Prostate gland (tissue), 2 donors: ENCODE measurements around the gene DUOX2. TPM values are rescaled to one million over a fixed set of nuclear protein-coding genes. Genes with fewer than 3 reads are reported as not detected.

ENCODE experiments used
- DNase-seq: peaks from one replicate; pipeline ENCODE4 v3.0.0-alpha.2; 2019; ENCODE audit warnings: low spot score
- H3K27ac ChIP-seq, 2 donors: fragments of 200-600 bp; sonication (generic); 2 replicates each; pipeline ENCODE4 v1.5.1; 2017 to 2019
- H3K27me3 ChIP-seq: fragments of 200-600 bp; sonication (generic); replicated peaks from 2 replicates; pipeline ENCODE4 v1.5.1; 2019; ENCODE audit not compliant: insufficient read depth
- H3K36me3 ChIP-seq, 2 donors: fragments of 200-600 bp; sonication (generic); 1 replicate in 1 of 2; 2 replicates in 1 of 2; pipeline versions ENCODE4 v1.5.1 to v1.8.1; 2017 to 2019
- H3K4me1 ChIP-seq: fragments of 200-600 bp; sonication (generic); replicated peaks from 2 replicates; pipeline ENCODE4 v1.5.1; 2019
- H3K4me3 ChIP-seq, 2 donors: fragments of 200-600 bp; sonication (generic); 2 replicates each; pipeline ENCODE4 v1.5.1; 2017 to 2019
- H3K9me3 ChIP-seq: fragments of 200-600 bp; sonication (generic); 2 replicates; pipeline ENCODE4 v1.5.1; 2017
- POLR2A ChIP-seq: fragments of 450-650 bp; IDR thresholded peaks from one replicate; pipeline ENCODE4 v1.6.1; 2016; ENCODE audit warnings: antibody characterized with exemption, mild to moderate bottlenecking
- POLR2AphosphoS5 ChIP-seq: sonication (generic); formaldehyde crosslinking; IDR thresholded peaks from one replicate; pipeline ENCODE4 v1.6.1; 2017; ENCODE audit warnings: antibody characterized with exemption
- WGBS: methylation state at CpG from one replicate; pipeline ENCODE4 v1.1.5; 2018; 5-methylcytosine and 5-hydroxymethylcytosine counted together
- intact Hi-C: fragments of 100-400 bp; cut with DNase I; formaldehyde crosslinking; loops from one replicate; pipeline ENCODE4 v1.14.2; 2022
- total RNA-seq, 2 donors: library from RNA; depleted of rRNA; stranded (reverse); fragments of >200 nt; gene quantifications; one replicate each; pipeline ENCODE4 v1.1.0, GENCODE V29; 2016
- TF ChIP-seq, protein P1 (sequence below), 4 experiments: fragments of 200-600 bp in 2 of 4; fragments of 450-650 bp in 2 of 4; sonication (generic) in 2 of 4; IDR thresholded peaks; 1 replicate in 3 of 4; 2 replicates in 1 of 4; pipeline ENCODE4 v1.5.1; 2016 to 2019; ENCODE audit warnings: antibody characterized with exemption in 4 of 4, mild to moderate bottlenecking in 2 of 4, moderate library complexity in 2 of 4

Gene DUOX2
- total RNA-seq, 2 donors from 2014 or later, result 2.3 to 2.5 TPM

DNA sequence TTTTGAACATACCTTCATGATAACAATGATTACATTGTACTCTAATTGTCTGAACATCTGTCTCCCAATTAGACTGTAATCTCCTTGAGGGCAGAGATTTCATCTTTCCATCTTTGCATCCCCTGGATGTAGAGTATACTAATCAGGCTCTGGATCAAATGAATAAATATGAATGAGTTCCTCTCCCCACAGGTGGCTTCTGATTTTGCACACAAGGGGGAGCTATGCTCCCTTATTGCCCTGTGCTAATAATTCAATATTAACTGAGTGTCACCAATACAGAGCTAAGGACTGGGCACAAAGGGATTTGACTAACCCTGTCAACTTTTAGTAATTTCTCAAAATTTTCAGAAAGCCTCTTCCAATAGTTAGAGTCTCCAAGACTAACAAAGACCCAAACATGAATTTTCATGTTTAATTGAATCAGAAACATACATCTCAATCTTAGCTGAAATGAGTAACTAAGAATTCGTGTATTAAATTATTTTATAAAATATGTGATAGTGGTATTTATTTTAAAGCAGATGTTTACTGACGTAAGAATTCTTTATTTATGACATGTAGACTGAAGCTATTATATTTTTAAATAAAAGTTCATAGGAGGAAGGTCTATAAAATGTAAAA is 12.7 kb upstream of the DUOX2 start:
- Histone ChIP-seq H3K36me3 (no peaks in the 10 kb centered on the region), H3K9me3 (no peaks in the 10 kb centered on the region), H3K4me3 (no peak overlapping the region), H3K4me1 (no peaks in the 10 kb centered on the region), H3K27ac (no peak overlapping the region), H3K27me3 (no peaks in the 10 kb centered on the region)
- 58% methylated on average over 2 of the region's 2 CpGs for WGBS
- DNase-seq, result peak; percentile 28
- intact Hi-C loops, result no loop called here
- TF ChIP-seq, protein P1, sequence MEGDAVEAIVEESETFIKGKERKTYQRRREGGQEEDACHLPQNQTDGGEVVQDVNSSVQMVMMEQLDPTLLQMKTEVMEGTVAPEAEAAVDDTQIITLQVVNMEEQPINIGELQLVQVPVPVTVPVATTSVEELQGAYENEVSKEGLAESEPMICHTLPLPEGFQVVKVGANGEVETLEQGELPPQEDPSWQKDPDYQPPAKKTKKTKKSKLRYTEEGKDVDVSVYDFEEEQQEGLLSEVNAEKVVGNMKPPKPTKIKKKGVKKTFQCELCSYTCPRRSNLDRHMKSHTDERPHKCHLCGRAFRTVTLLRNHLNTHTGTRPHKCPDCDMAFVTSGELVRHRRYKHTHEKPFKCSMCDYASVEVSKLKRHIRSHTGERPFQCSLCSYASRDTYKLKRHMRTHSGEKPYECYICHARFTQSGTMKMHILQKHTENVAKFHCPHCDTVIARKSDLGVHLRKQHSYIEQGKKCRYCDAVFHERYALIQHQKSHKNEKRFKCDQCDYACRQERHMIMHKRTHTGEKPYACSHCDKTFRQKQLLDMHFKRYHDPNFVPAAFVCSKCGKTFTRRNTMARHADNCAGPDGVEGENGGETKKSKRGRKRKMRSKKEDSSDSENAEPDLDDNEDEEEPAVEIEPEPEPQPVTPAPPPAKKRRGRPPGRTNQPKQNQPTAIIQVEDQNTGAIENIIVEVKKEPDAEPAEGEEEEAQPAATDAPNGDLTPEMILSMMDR (IDR thresholded peaks at IDR 0.05), result peak in 3 of 4 experiments; percentile 50 to 76 (median 56)
- TF ChIP-seq POLR2A, result no peak
- no peak for TF ChIP-seq POLR2AphosphoS5

DNA sequence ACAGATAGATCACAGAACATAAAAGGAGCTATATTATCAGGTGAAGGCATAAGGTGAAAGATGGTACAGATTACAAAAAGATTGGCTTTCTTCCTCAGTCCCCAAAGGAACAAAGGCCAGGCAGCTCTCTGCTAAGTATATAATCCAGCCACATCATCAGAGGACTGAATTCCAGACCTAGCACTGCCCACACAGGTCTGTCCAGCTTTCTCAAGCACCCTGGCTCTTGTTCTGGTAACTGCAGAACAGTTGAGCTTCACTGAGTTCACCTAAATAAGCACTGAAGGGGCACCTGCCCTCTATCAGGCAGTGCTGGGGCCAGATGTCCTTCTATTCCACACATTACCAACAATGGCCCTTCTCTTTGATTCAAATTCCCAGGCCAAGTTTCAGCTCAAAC is 9.4 kb upstream of the DUOX2 start:
- Histone ChIP-seq H3K36me3 (no peaks in the 10 kb centered on the region), H3K4me3 (no peak overlapping the region), H3K9me3 (no peaks in the 10 kb centered on the region), H3K4me1 (no peaks in the 10 kb centered on the region), H3K27ac (no peak overlapping the region), H3K27me3 (no peaks in the 10 kb centered on the region)
- no peak for DNase-seq
- TF ChIP-seq POLR2AphosphoS5, result no peak
- TF ChIP-seq, protein P1 (IDR thresholded peaks at IDR 0.05), result peak in 1 of 4 experiments; percentile 15
- intact Hi-C loops, result no loop called here

DNA sequence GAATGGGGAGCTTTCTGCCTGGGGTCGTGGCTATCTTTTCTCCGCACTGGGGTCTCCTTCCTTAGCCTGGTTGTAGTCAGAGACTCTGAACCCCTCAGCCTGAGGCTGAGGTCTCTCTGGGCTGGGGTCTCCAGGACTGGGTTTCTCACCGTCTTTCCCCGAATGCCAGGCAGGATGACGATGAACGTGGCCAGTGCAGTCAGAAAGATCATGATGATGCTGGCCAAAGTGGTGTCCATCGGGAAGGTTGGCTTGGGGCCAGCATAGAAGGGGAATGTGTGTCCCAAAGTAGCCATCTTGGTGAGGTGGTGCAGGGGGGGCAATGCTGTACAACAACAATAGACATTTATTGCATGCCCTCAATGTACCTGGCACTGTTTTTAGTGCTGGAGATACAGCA is 8.7 kb upstream of the DUOX2 start:
- DNase-seq, result no peak
- Histone ChIP-seq H3K27ac (no peak overlapping the region), H3K27me3 (no peaks in the 10 kb centered on the region), H3K4me3 (no peak overlapping the region), H3K36me3 (no peaks in the 10 kb centered on the region), H3K9me3 (no peaks in the 10 kb centered on the region), H3K4me1 (no peaks in the 10 kb centered on the region)
- 87% methylated on average over 7 of the region's 7 CpGs for WGBS
- TF ChIP-seq POLR2A (no peak), POLR2AphosphoS5 (no peak)
- TF ChIP-seq, protein P1 (IDR thresholded peaks at IDR 0.05), result no peak
- intact Hi-C loops, result no loop called here

DNA sequence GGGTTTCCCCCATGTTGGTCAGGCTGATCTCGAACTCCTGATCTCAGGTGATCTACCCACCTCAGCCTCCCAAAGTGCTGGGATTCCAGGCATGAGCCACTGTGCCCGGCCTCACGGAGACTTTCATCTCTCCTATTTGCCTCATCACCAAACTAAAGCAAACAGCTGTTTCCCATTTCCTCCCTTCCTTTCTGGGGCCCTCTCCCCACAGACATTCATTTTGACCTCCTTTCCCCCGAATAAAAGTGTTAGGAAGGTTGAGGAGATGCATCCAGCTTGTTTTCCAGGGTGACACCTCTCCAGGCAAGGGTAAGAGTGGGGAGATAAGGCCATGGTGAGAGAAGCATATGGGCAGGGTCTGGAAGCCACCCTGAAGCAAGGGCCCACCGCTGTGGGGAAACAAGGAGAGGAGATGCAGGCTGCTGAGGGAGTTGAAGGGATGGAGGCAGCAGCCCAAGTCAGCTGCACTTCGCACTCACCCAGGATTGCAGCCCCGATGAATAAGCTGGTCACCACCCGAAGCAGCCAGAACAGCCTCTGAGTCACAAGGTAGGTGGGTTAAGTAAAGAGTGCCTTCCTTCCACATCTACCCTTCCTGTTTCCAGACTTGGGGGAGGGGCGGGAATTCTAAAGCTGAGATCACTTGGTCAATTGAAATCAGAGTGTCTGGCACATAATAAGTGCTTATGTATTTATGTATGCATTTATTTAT is 7.9 kb upstream of the DUOX2 start:
- WGBS, result 65% methylated on average over 9 of the region's 9 CpGs
- intact Hi-C loops, result no loop called here
- Histone ChIP-seq H3K9me3 (no peaks in the 10 kb centered on the region), H3K27me3 (no peaks in the 10 kb centered on the region), H3K4me3 (no peak overlapping the region), H3K4me1 (no peaks in the 10 kb centered on the region), H3K27ac (no peak overlapping the region), H3K36me3 (no peaks in the 10 kb centered on the region)
- no peak for DNase-seq
- TF ChIP-seq POLR2A (no peak), POLR2AphosphoS5 (no peak)
- TF ChIP-seq, protein P1 (IDR thresholded peaks at IDR 0.05), result no peak

DNA sequence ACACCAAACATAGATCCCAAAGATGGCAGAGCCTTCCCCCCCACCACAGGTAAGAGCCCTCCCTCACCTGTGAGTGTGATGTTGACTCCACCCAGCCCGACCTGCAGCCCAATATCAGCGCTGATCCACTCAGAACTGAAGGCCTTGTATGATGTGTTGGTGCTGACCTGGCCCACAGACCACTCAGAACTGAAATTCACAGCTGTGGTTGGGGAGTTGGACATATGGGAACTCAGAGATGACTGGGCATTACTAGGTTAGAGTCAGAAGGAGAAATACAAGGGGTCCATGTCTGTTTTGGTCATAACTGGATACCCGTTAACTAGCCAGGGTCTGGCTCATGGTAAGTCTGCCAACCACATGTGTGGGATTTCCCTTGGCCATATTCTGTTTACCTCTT is 7.0 kb upstream of the DUOX2 start:
- TF ChIP-seq POLR2A (no peak), POLR2AphosphoS5 (no peak)
- TF ChIP-seq, protein P1 (IDR thresholded peaks at IDR 0.05), result no peak
- no peak overlapping the region for H3K27ac ChIP-seq
- no peak overlapping the region for H3K4me3 ChIP-seq
- H3K4me1 ChIP-seq, result no peaks in the 10 kb centered on the region
- no peaks in the 10 kb centered on the region for H3K9me3 ChIP-seq
- 100% methylated on average over 3 of the region's 3 CpGs for WGBS
- DNase-seq, result no peak
- peaks cover 6% of the 10 kb centered on the region for H3K27me3 ChIP-seq
- intact Hi-C loops, result no loop called here
- no peaks in the 10 kb centered on the region for H3K36me3 ChIP-seq
